Measurements from ENCODE around the gene HHAT. TPM values are rescaled to one million over a fixed set of nuclear protein-coding genes. Genes with fewer than 3 reads are reported as not detected.
A peak's percentile ranks its signal among the peaks of the same experiment; 100 is the strongest.

HHAT gene
- total and polyA plus RNA-seq, 2 experiments from 2014 or later, result 1.6 to 1.9 TPM

DNA sequence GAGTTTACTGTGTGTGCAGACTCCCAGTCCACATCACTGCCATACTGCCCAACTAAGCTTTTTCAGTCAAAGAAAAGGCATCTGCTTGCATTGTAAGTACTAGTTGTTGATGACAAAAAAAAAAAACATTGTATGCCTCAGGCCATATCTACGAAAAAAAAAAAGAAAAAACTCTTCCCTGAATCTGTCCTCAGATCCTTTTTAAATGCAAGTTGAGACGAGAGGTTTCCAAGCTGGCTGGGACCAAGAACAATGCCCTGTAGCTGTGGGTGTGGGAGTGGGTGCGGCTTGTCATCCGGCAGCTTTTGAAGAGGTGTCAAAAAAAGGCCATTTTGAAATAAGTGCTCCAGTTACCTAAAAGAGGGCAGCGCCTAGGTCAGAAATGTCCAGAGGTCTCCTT lies 29.2 kb upstream of the HHAT start:
- Histone ChIP-seq H3K4me3 (no peak overlapping the region), H3K9me2 (ENCODE audit: insufficient read depth) (no peaks in the 10 kb centered on the region), H3K9me3 (ENCODE audit: low read depth) (no peaks in the 10 kb centered on the region), H4K20me1 (ENCODE audit: insufficient read depth) (no peaks in the 10 kb centered on the region), H3K4me1 (ENCODE audit: insufficient read depth) (peaks cover 17% of the 10 kb centered on the region), H3K27ac (no peak overlapping the region), H3K79me2 (ENCODE audit: insufficient read depth) (no peaks in the 10 kb centered on the region), H3K27me3 (replicated peaks; ENCODE audit: insufficient read depth) (peaks cover 27% of the 10 kb centered on the region), H3K4me2 (ENCODE audit: unreplicated experiment) (no peak overlapping the region), H2AFZ (no peak overlapping the region), H3K36me3 (ENCODE audit: low read depth) (no peaks in the 10 kb centered on the region), H3F3A (ENCODE audit: insufficient read depth) (peaks cover 11% of the 10 kb centered on the region; the same call in 1 of the 2 replicates), H3K9ac (no peak overlapping the region)
- DNase-seq, result no peak
- in situ Hi-C loops (cut with MboI), result loop anchor here (25.0 kb wide), 1 partner anchor 437 kb away; no protein-coding TSS in a partner anchor
- WGBS, 2 experiments (ENCODE audit: low coverage in 1 of 2, low lambda C conversion rate in 2 of 2, missing lambda C conversion rate in 2 of 2), result 25 to 27% methylated on average over 5 of the region's 5 CpGs
- TF ChIP-seq EZH2phosphoT487 (IDR thresholded peaks at IDR 0.05; ENCODE audit: insufficient read depth, low read depth) (no peak), EZH2 (IDR thresholded peaks at IDR 0.05; ENCODE audit: insufficient read depth, poor library complexity, severe bottlenecking) (no peak)

DNA sequence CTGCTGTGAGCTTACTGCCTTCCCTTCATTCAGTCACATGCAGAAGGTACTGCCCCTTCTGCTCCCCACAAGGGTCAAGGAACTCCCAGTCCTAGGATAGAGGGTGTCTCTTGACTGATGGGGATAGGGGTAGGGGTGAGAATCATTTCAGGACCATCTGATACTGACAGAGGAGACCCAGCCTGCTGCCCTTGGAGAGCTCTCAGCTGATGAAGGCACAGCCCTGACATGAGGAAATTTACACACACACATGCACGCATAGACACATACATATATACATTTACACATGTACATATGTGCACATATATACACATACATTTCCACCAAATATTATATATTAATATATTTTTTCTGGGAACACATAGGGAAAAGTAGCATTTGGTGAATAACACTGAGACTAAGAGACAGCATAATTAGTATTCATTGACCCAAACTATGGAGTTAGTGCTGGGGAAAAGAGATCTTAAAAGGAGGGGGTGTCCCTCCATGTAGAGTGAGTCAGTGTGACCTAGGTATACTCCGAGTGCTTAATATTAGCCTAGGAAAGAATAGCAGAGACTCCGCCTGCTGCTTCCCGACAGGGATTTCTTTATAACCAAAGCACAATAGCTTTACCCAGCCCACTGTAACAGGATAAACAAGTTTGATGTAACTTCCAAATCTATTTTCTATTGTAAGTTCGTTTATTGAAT lies 27.6 kb upstream of the HHAT start:
- Histone ChIP-seq H3K27ac (no peak overlapping the region), H3K36me3 (ENCODE audit: low read depth) (no peaks in the 10 kb centered on the region), H3K79me2 (ENCODE audit: insufficient read depth) (no peaks in the 10 kb centered on the region), H3K4me3 (no peak overlapping the region), H4K20me1 (ENCODE audit: insufficient read depth) (no peaks in the 10 kb centered on the region), H3F3A (ENCODE audit: insufficient read depth) (peaks cover 3% of the 10 kb centered on the region; the same call in 1 of the 2 replicates), H3K9me3 (ENCODE audit: low read depth) (no peaks in the 10 kb centered on the region), H3K9me2 (ENCODE audit: insufficient read depth) (no peaks in the 10 kb centered on the region), H3K4me2 (ENCODE audit: unreplicated experiment) (no peak overlapping the region), H2AFZ (no peak overlapping the region), H3K4me1 (ENCODE audit: insufficient read depth) (peaks cover 5% of the 10 kb centered on the region; the same call in 1 of the 2 replicates), H3K9ac (no peak overlapping the region), H3K27me3 (replicated peaks; ENCODE audit: insufficient read depth) (peaks cover 27% of the 10 kb centered on the region)
- WGBS, 2 experiments (ENCODE audit: low coverage in 1 of 2, low lambda C conversion rate in 2 of 2, missing lambda C conversion rate in 2 of 2), result 21% methylated on average over 5 of the region's 5 CpGs
- in situ Hi-C loops (cut with MboI), result no loop called here
- DNase-seq, result no peak
- TF ChIP-seq EZH2 (IDR thresholded peaks at IDR 0.05; ENCODE audit: insufficient read depth, poor library complexity, severe bottlenecking) (no peak), EZH2phosphoT487 (IDR thresholded peaks at IDR 0.05; ENCODE audit: insufficient read depth, low read depth) (no peak)

- Histone ChIP-seq H3K36me3 (ENCODE audit: low read depth) (no peaks in the 10 kb centered on the region), H3K4me2 (ENCODE audit: unreplicated experiment) (no peak overlapping the region), H3F3A (ENCODE audit: insufficient read depth) (peaks cover 3% of the 10 kb centered on the region; the same call in 1 of the 2 replicates), H3K4me3 (no peak overlapping the region), H4K20me1 (ENCODE audit: insufficient read depth) (no peaks in the 10 kb centered on the region), H3K9me2 (ENCODE audit: insufficient read depth) (no peaks in the 10 kb centered on the region), H3K79me2 (ENCODE audit: insufficient read depth) (no peaks in the 10 kb centered on the region), H3K9me3 (ENCODE audit: low read depth) (no peaks in the 10 kb centered on the region), H3K27me3 (replicated peaks; ENCODE audit: insufficient read depth) (peaks cover 27% of the 10 kb centered on the region), H3K4me1 (ENCODE audit: insufficient read depth) (peaks cover 5% of the 10 kb centered on the region; the same call in 1 of the 2 replicates), H3K27ac (no peak overlapping the region), H2AFZ (no peak overlapping the region), H3K9ac (no peak overlapping the region)
- 22 to 29% methylated on average over 7 of the region's 7 CpGs for WGBS, 2 experiments (ENCODE audit: low coverage in 1 of 2, low lambda C conversion rate in 2 of 2, missing lambda C conversion rate in 2 of 2)
- in situ Hi-C loops (cut with MboI), result no loop called here
- no peak for TF ChIP-seq EZH2 (IDR thresholded peaks at IDR 0.05; ENCODE audit: insufficient read depth, poor library complexity, severe bottlenecking)
- no peak for TF ChIP-seq EZH2phosphoT487 (IDR thresholded peaks at IDR 0.05; ENCODE audit: insufficient read depth, low read depth)
- peak; percentile 64 for DNase-seq
Measured at GRCh38 chr1:210301615-210302000, 27.1 kb upstream of the HHAT start.

- Histone ChIP-seq H3K4me3 (no peak overlapping the region), H3K4me2 (ENCODE audit: unreplicated experiment) (no peak overlapping the region), H3K9me3 (ENCODE audit: low read depth) (no peaks in the 10 kb centered on the region), H3F3A (ENCODE audit: insufficient read depth) (peaks cover 3% of the 10 kb centered on the region; the same call in 1 of the 2 replicates), H3K36me3 (ENCODE audit: low read depth) (no peaks in the 10 kb centered on the region), H3K4me1 (ENCODE audit: insufficient read depth) (peaks cover 5% of the 10 kb centered on the region; the same call in 1 of the 2 replicates), H3K27me3 (replicated peaks; ENCODE audit: insufficient read depth) (peaks cover 24% of the 10 kb centered on the region), H3K27ac (no peak overlapping the region), H3K9ac (no peak overlapping the region), H4K20me1 (ENCODE audit: insufficient read depth) (no peaks in the 10 kb centered on the region), H3K79me2 (ENCODE audit: insufficient read depth) (no peaks in the 10 kb centered on the region), H3K9me2 (ENCODE audit: insufficient read depth) (no peaks in the 10 kb centered on the region), H2AFZ (no peak overlapping the region)
- TF ChIP-seq EZH2phosphoT487 (IDR thresholded peaks at IDR 0.05; ENCODE audit: insufficient read depth, low read depth) (no peak), EZH2 (IDR thresholded peaks at IDR 0.05; ENCODE audit: insufficient read depth, poor library complexity, severe bottlenecking) (no peak)
- WGBS, 2 experiments (ENCODE audit: low coverage in 1 of 2, low lambda C conversion rate in 2 of 2, missing lambda C conversion rate in 2 of 2), result 27 to 28% methylated on average over 10 of the region's 10 CpGs
- no peak for DNase-seq
- in situ Hi-C loops (cut with MboI), result no loop called here
Measured at GRCh38 chr1:210302501-210302900, 26.2 kb upstream of the HHAT start.

Data from GM23248 (cell line).